HG03558 (cell line): ENCODE measurements around the gene CCDC158.
"Not testable (repeated sequence)": the region's sequence is repeated elsewhere in the genome, so short reads cannot be mapped to it uniquely, and the experiment has no call there.

Source experiments
- ATAC-seq: cut with Tn5 transposase; IDR thresholded peaks from one replicate; pipeline ENCODE4 v1.9.1; 2021; ENCODE audit warnings: moderate number of reproducible peaks; ENCODE audit not compliant: unreplicated experiment; ENCODE audit errors: extremely low read depth

The CCDC158 gene

DNA sequence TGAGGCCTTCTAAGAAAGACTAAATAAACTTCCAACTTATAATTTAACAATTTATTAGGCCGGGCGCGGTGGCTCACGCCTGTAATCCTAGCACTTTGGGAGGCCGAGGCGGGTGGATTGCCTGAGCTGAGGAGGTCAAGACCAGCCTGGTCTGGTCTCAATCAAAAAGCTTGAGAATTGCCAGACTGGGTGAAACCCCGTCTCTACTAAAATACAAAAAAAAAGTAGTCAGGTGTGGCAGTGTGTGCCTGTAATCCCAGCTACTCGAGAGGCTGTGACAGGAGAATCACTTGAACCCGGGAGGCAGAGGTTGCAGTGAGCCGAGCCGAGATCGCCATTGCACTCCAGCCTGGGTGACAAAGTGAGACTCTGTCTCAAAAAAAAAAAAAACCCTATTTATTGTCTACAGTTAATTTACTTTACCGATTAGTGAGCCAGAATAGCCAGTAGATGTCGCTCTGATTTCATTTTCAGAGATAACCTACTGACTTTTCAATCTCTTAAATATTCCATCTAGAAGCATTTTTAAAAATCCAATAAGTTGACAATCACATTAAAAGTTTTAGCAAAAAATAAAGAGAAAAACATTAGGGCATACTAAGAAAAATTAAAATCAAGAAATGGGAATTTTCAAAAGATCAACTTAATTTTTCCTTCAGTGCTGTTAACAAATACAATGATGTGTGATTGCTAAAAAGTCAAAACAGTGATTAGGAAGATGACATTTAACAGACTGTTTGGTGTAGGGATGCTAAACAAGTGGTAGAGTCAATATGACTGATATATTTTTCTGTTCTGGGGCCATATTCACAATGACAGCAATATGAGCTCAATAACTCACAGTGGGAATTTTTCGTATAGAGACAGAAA, 9.8 kb upstream of the CCDC158 start:
- ATAC-seq, result no peak

DNA sequence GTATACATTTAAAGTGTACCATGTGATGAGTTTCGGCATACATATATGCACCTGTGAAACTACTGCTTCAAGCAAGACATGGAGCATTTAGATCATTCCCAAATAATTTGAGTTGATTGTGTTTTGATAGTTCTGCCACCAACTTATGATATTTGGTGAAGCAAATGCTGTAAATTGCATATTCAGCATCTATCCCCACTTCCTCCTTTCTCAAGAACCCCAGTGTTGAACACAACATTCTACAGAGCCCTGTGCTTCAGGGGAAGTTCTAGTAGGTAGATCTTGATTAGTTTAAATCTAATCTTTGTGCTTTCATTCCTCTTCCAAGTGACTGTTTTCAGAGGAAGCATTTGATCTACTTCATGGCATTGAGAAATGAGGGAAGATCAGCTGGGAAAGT, 8.7 kb upstream of the CCDC158 start:
- no peak for ATAC-seq

DNA sequence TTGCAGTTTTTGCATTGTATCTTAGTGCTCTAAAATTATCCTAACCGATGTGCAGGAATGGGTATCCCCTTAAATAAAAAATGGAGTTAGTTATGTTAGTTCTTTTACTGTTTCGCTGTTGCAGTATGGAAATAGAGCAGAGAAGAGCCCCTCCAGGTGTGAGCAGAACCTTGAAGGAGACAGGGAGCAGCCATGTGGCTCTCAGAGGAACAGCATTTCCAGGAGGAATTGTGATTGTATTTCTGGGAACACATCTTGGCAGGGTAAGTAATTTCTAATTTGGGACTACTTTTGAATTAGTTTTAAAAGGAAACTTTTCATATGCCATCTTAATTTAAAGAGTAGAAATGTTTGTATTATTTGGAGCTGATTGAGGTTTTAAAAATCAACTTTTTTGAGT, 5.3 kb upstream of the CCDC158 start:
- no peak for ATAC-seq

DNA sequence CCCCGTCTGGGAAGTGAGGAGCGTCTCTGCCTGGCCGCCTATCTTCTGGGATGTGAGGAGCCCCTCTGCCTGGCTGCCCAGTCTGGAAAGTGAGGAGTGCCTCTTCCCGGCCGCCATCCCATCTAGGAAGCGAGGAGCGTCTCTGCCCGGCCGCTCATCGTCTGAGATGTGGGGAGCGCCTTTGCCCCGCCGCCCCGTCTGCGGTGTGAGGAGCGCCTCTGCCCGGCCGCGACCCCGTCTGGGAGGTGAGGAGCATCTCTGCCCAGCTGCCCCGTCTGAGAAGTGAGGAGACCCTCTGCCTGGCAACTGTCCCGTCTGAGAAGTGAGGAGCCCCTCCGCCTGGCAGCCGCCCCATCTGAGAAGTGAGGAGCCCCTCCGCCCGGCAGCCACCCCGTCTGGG, 2.2 kb upstream of the CCDC158 start:
- ATAC-seq, result not testable (repeated sequence)

DNA sequence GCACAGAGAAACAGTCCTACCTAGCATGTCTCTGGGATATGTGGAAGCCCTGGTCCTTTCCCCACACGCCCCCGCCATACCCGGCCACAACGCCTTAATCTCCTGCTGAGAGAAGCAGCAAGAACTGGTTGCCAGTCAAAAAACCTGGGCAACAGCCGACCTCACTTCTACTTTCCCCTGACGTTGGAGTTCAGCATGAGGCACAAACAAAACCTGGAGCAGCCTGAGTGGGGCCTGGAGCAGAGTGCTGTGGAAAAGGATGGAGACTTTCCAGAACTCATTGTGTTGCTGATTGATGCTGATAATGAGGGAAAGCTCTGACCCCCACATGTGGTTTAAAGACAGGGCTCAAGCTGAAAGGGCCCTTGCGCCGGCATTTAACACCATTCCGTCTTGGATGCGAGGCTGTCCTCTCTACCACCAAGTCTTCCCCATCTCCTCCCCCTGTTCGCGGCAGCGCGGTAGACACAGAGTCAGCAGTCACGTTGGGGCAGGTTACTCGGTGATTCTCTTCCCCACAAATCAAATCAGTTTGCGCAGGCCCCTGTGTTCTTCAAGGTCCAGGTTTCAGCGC, 666 bp downstream of the CCDC158 start:
- no peak for ATAC-seq

- no peak for ATAC-seq
These were observed 10.3 kb downstream of the CCDC158 start for GRCh38 chr4:76410636-76411035.

DNA sequence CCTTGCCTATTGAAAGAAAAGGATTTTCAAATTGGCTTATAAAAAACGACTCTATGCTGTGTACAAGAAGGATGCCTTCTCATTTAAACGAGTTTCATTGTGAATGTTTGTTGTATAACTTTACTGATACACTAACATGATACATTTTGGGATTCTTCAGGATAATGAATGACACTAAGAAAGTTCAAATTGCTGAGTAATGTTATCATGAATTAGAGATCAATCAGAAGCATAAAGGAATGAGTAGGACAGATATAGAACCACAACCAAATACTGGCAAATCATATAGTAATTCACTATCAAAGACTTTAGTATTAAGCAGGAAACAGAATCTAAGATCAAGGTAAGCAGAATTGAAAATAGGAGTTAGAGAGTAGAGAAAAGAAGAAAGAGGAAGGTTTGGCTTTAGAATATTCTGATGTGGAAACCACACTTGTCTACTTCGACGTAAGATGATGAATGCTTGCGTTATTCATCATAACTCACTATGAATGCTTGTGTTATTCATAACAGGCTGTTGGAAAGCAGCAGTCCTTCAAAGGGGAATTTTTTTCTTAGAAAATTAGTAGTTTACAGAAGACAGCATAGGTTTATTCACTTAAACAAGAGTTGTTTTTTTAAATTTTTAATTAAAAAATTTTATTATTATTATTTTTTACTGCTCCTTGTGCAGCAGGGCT, 13.4 kb downstream of the CCDC158 start:
- ATAC-seq, result no peak

DNA sequence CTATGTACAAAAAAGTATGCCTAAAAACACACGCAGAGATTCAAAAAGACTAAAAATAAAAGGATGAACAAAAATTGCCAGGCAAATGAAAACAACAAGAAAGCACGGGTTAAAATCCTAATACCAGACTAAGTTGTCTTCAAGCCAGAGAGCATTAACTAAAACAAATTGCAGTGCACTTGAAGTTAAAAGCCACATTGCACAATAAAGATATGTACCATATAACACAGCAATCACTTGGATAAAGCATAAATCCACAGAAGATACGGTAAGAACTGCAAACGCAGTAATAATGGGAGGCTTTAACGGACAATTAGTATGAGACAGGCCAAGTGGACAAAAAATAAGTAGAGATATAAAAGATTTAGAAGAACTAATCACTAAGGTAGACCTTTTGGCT, 14.9 kb downstream of the CCDC158 start:
- ATAC-seq, result no peak

DNA sequence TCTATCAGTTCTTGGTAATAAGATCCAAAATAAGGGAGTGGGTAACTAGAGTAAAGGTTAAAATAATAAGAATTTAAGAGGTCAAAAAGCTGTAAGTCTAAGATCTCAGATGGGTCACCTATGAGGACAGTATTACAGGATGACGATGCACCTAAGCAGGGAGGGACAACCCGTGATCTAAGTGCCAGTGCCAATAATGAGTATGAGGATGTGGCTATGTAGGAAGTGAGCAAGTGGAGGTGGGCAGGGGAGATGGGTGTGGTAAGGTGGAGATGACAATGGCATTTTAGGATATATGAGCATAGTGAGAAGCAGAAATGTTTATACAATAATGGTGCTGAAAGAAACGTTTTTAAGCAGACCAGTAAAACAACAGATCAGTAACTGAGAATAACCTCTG, 19.3 kb downstream of the CCDC158 start:
- no peak for ATAC-seq

DNA sequence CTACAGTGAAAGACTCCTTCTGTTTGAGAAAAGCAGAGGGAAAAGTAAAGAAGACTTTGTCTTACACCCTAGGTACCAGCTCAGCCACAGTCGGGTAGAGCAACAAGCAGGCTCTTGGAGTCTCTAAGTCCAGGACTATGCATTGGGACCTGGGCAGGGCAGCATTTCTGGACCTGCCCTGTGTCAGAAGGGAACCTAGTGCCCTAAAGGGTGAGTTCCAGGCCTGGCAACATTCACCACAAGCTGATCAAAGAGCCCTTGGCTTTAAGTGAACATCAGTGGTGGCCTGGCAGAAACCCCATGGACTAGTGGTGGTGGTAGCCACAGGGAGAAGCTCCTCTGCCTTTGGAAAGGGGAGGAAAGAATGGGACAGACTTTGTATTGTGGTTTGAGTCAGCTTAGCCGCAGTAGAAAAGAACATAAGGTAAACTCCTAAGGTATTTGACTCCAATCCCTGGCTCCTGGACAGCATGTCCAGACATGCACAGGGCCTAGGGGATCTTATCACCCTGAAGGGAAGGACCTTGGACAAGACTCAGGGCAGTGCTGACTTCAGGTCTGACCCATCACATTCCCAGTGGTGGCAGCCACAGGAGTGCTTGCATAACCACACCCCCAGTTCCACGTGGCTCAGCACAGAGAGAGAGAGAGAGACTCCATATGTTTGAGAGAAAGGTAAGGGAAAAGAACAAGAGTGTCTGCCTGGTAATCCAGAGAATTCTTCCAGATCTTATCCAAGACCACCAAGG, 32.6 kb downstream of the CCDC158 start:
- no peak for ATAC-seq

DNA sequence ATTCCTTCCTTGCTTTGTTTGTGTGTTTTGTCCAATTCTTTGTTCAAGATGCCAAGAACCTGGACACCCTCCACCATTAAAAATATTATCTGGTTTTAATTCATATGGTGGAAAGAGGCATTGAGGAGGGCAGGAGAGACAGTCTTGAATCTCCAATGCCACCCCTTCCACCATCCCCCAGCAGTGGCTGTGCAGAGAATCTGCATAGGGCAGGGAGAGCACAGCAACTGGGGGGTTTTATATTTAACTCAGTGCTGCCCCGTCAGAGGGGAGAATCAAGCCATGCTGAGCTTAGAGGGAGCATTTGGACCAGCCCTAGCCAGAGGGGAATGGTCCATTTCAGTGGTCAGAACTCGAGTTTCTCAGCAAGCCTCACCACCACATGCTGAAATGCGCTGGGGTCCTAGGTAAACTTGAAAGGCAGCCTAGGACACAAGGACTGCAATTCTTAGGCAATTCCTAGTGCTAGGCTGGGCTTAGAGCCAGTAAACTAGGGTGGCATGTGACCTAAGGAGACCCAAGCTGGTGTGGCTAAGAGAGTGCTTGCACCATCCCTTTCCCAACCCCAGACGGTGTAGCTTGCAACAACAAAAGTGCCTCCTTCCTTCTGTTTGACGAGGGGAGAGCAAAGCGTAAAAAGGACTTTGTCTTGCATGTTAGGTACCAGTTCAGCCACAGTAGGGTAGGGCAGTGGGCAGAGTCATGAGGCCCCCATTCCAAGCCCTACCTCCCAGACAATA, 34.2 kb downstream of the CCDC158 start:
- ATAC-seq, result no peak

DNA sequence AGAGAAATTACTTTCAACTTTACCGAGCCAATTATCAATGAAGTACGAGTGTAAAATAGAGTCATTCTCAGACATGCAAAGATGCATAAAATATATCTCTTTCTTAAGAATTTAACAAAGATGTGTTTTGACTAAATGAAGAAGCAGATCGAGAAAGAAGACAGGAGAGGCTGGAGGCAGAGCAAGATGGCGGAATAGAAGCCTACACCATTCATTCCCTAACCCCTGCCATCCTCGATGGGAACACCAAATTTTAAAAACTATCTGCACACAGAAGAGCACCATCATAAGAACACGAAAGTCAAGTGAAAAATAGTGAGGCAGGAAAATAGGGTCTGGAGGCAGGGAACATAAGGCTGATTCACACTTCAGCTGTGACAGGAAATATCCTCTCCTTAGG, 35.0 kb downstream of the CCDC158 start:
- ATAC-seq, result no peak

GRCh38 chr4:76384052-76384451, 36.9 kb downstream of the CCDC158 start:
- ATAC-seq, result no peak

GRCh38 chr4:76383001-76383400, 37.9 kb downstream of the CCDC158 start:
- no peak for ATAC-seq

GRCh38 chr4:76381986-76382385, 39.0 kb downstream of the CCDC158 start:
- ATAC-seq, result no peak

GRCh38 chr4:76380561-76380960, 40.4 kb downstream of the CCDC158 start:
- no peak for ATAC-seq

DNA sequence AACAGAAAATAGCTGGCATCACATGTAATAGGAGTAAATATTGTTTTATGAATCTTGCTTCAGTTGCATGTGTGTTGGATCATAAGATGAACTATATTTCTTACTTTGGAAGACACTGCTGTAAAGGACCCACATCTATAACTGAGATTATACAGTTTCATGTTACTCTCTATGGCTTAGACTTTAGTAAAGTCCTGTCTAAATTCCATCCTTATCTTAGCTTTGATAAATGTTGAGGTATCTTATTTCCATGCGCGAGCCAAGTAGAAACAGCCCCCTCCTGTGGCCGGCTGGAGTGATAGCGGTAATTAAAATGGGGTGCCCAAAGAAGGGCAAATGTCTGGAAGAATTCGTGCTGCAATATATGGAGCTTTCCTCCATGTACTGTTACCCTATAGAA, 43.0 kb downstream of the CCDC158 start:
- no peak for ATAC-seq

GRCh38 chr4:76377481-76377901, 43.5 kb downstream of the CCDC158 start:
- no peak for ATAC-seq

GRCh38 chr4:76376534-76376933, 44.4 kb downstream of the CCDC158 start:
- ATAC-seq, result no peak

GRCh38 chr4:76375703-76376102, 45.2 kb downstream of the CCDC158 start:
- ATAC-seq, result no peak
